GM12878 (cell line): ENCODE data around the gene CSTPP1. TPM values are rescaled to one million over a fixed set of nuclear protein-coding genes. Genes with fewer than 3 reads are reported as not detected.

Experiments
- ATAC-seq: fragments of 200-7000 bp; cut with Tn5 transposase; 3 replicates; pipeline ENCODE4 v1.9.1; 2020; ENCODE audit warnings: mild to moderate bottlenecking, moderate library complexity
- BruUV-seq: library from RNA; stranded (reverse); fragments of 400-500 nt; replicated peaks from 2 replicates; lab custom pipeline; 2021; lab: Mats Ljungman, UMichigan
- CTCF ChIA-PET: fragments of 300-600 bp; sonication (Branson Sonifier 250); formaldehyde crosslinking; extraction: SDS; loops from one replicate; lab custom pipeline; 2021; ENCODE audit warnings: inconsistent platforms; lab: Yijun Ruan, JAX
- POLR2A ChIA-PET: fragments of 350-600 bp; formaldehyde crosslinking; extraction: SDS; loops from one replicate; lab custom pipeline; 2021; ENCODE audit warnings: inconsistent platforms; lab: Charles Lee
- RAD21 ChIA-PET: fragments of 300-600 bp; sonication (Branson Sonifier 250); formaldehyde crosslinking; loops from one replicate; lab custom pipeline; 2023; ENCODE audit warnings: antibody characterized with exemption; ENCODE audit not compliant: unreplicated experiment; lab: Charles Lee
- SMC1A ChIA-PET: fragments of 300-600 bp; sonication (Branson Sonifier 250); formaldehyde crosslinking; loops from one replicate; lab custom pipeline; 2023; ENCODE audit not compliant: unreplicated experiment, uncharacterized antibody; lab: Charles Lee
- DNase-seq: peaks from one replicate; pipeline ENCODE4 v3.0.0-alpha.2; 2011; ENCODE audit warnings: low read depth, low spot score
- FAIRE-seq: peaks from 3 replicates; lab custom pipeline; 2011; peaks lifted over from hg19 to GRCh38; lab: Jason Lieb, UNC
- H2AFZ ChIP-seq: 2 replicates; pipeline ENCODE4 v1.6.0; 2011; ENCODE audit warnings: low read depth, low read length, control low read depth; ENCODE audit not compliant: control insufficient read depth
- H3K27ac ChIP-seq: 2 replicates; pipeline ENCODE4 v1.5.1; 2011; ENCODE audit warnings: control low read depth; ENCODE audit not compliant: control insufficient read depth, insufficient read depth
- H3K27me3 ChIP-seq, 2 experiments: replicated peaks in 1 of 2; 2 replicates each; pipeline versions ENCODE4 v1.6.0 to v1.6.1; 2011; ENCODE audit warnings: low read length in 1 of 2; ENCODE audit not compliant: control insufficient read depth in 2 of 2, insufficient read depth in 2 of 2
- H3K36me3 ChIP-seq, 2 experiments: 2 replicates each; pipeline ENCODE4 v1.5.1; 2011; ENCODE audit warnings: low read length in 1 of 2; ENCODE audit not compliant: control insufficient read depth in 2 of 2, insufficient read depth in 2 of 2
- H3K4me1 ChIP-seq: 2 replicates; pipeline ENCODE4 v1.6.1; 2011; ENCODE audit warnings: mild to moderate bottlenecking, low read length, moderate library complexity, mixed read lengths; ENCODE audit not compliant: control insufficient read depth, insufficient read depth
- H3K4me2 ChIP-seq: 2 replicates; pipeline ENCODE4 v1.6.0; 2011; ENCODE audit warnings: control low read depth; ENCODE audit not compliant: control insufficient read depth, insufficient read depth
- H3K4me3 ChIP-seq: fragments of 200-600 bp; sonication (generic); 2 replicates; pipeline ENCODE4 v1.5.1; 2016
- H3K79me2 ChIP-seq: 2 replicates; pipeline ENCODE4 v1.6.0; 2011; ENCODE audit warnings: low read length; ENCODE audit not compliant: control insufficient read depth, insufficient read depth
- H3K9ac ChIP-seq: 2 replicates; pipeline ENCODE4 v1.8.0; 2011; ENCODE audit warnings: low read length, control low read depth, mixed read lengths; ENCODE audit not compliant: control insufficient read depth, insufficient read depth
- H3K9me3 ChIP-seq: replicated peaks from 3 replicates; pipeline ENCODE4 v1.5.1; 2011; ENCODE audit warnings: mild to moderate bottlenecking, low read length; ENCODE audit not compliant: control insufficient read depth, insufficient read depth
- H4K20me1 ChIP-seq: 2 replicates; pipeline ENCODE4 v1.6.0; 2011; ENCODE audit not compliant: control insufficient read depth, insufficient read depth
- BCL3 ChIP-seq: IDR thresholded peaks from 2 replicates; pipeline ENCODE4 v1.6.1; 2011; ENCODE audit warnings: borderline replicate concordance, low read depth, mild to moderate bottlenecking, moderate library complexity, low read length; ENCODE audit not compliant: insufficient read depth, poor library complexity, severe bottlenecking
- FOXM1 ChIP-seq: IDR thresholded peaks from 2 replicates; pipeline ENCODE4 v1.6.1; 2012; ENCODE audit warnings: low read depth, mild to moderate bottlenecking, inconsistent platforms, low read length, moderate library complexity
- IRF3 ChIP-seq: fragments of 450-650 bp; IDR thresholded peaks from 2 replicates; pipeline ENCODE4 v1.6.1; 2014; ENCODE audit warnings: mild to moderate bottlenecking
- JUNB ChIP-seq: IDR thresholded peaks from 2 replicates; pipeline ENCODE4 v1.6.1; 2016; ENCODE audit warnings: antibody characterized with exemption, mild to moderate bottlenecking
- NFYB ChIP-seq: IDR thresholded peaks from 2 replicates; pipeline ENCODE4 v1.6.1; 2011; ENCODE audit warnings: low read depth, mild to moderate bottlenecking, low read length, improper control_type of control experiment, moderate library complexity; ENCODE audit not compliant: insufficient read depth
- NR2C2 ChIP-seq: IDR thresholded peaks from 2 replicates; pipeline ENCODE4 v1.6.1; 2011; ENCODE audit warnings: borderline replicate concordance, low read depth; ENCODE audit not compliant: control insufficient read depth, insufficient read length
- POLR2AphosphoS5 ChIP-seq: IDR thresholded peaks from 2 replicates; pipeline ENCODE4 v1.6.1; 2011; ENCODE audit warnings: mild to moderate bottlenecking, low read length, inconsistent platforms
- RAD51 ChIP-seq: fragments of 450-650 bp; IDR thresholded peaks from 2 replicates; pipeline ENCODE4 v1.6.1; 2016; ENCODE audit warnings: moderate library complexity, mild to moderate bottlenecking, inconsistent platforms
- SP1 ChIP-seq: IDR thresholded peaks from one replicate; pipeline ENCODE4 v1.6.1; 2011; ENCODE audit warnings: low read depth, low read length
- STAT3 ChIP-seq: IDR thresholded peaks from 2 replicates; pipeline ENCODE4 v1.6.1; 2011; ENCODE audit warnings: low read depth, low read length, improper control_type of control experiment
- TBL1XR1 ChIP-seq: IDR thresholded peaks from 2 replicates; pipeline ENCODE4 v1.6.1; 2012; ENCODE audit warnings: low read depth, low read length, improper control_type of control experiment
- WGBS: methylation state at CpG from one replicate; pipeline ENCODE4 v1.1.6; 2016; ENCODE audit warnings: low lambda C conversion rate; ENCODE audit not compliant: insufficient replicate concordance, insufficient coverage; ENCODE audit errors: missing lambda C conversion rate; 5-methylcytosine and 5-hydroxymethylcytosine counted together
- in situ Hi-C: fragments of 300-500 bp; cut with MboI; formaldehyde crosslinking; loops from 9 replicates; pipeline ENCODE4 v1.14.3; 2018; ENCODE audit warnings: mixed read lengths
- intact Hi-C: fragments of 100-400 bp; cut with micrococcal nuclease; formaldehyde crosslinking; loops from one replicate; pipeline ENCODE4 v1.14.2; 2022; ENCODE audit not compliant: unreplicated experiment
- polyA plus RNA-seq, 11 experiments: library from polyadenylated mRNA; depleted of rRNA in 4 of 11; unstranded in 6 of 11; stranded (reverse) in 5 of 11; fragments of >200 nt; fragmentation: Nextera tagmentation in 4 of 11; fragmentation: Illumina TruSeq in 1 of 11; extraction: Ambion mirVana in 4 of 11; extraction: Trizol in 1 of 11; gene quantifications; 1 replicate in 1 of 11; 2 replicates in 10 of 11; pipeline versions ENCODE4 v1.2.1 to v1.2.3, GENCODE V29; 2011 to 2016; ENCODE audit warnings: inconsistent platforms in 2 of 11, missing spikeins in 2 of 11, low read depth in 1 of 11
- total RNA-seq, 4 experiments: library from RNA; depleted of rRNA in 3 of 4; stranded (reverse); fragments of >200 nt in 3 of 4; fragmentation: Illumina TruSeq in 1 of 4; extraction: Trizol in 1 of 4; gene quantifications; 2 replicates each; pipeline versions ENCODE4 v1.2.1 to v1.2.3, GENCODE V29; 2013 to 2021
- TF ChIP-seq, protein P1 (sequence below): fragments of 450-650 bp; IDR thresholded peaks from 2 replicates; pipeline ENCODE4 v1.6.1; 2016; ENCODE audit warnings: mild to moderate bottlenecking

CSTPP1 gene
- total and polyA plus RNA-seq, 10 of the 15 experiments (the other 5 are each of a cell fraction or from before 2014, with no cell fraction given), result 7.1 to 23.4 (median 17.5) TPM

- intact Hi-C loops, result no loop called here
- no peaks in the 10 kb centered on the region for H3K79me2 ChIP-seq
Measured at GRCh38 chr11:46967962-46968361, 31.4 kb downstream of the CSTPP1 start.

More at GRCh38 chr11:46967962-46968361, 31.4 kb downstream of the CSTPP1 start:
- H4K20me1 ChIP-seq, result no peaks in the 10 kb centered on the region
- SMC1A ChIA-PET, result interaction anchor here (0.6 to 2.1 kb wide), 4 partner anchors 20 to 185 kb away, joined by 3 to 6 read pairs (median 4); no protein-coding TSS in a partner anchor
- H3K27ac ChIP-seq, result no peak overlapping the region
- no peaks in the 10 kb centered on the region for H3K9me3 ChIP-seq
- H3K4me2 ChIP-seq, result no peak overlapping the region
- CTCF ChIA-PET, result interaction anchor here (0.6 to 3.1 kb wide), 2 partner anchors 9 to 185 kb away, joined by 3 to 11 read pairs; no protein-coding TSS in a partner anchor
- no peak overlapping the region for H2AFZ ChIP-seq
- POLR2A ChIA-PET, result interaction anchor here (0.6 to 1.3 kb wide), 2 partner anchors 8 to 442 kb away, joined by 3 to 5 read pairs; no protein-coding TSS in a partner anchor
- TF ChIP-seq, protein P1, sequence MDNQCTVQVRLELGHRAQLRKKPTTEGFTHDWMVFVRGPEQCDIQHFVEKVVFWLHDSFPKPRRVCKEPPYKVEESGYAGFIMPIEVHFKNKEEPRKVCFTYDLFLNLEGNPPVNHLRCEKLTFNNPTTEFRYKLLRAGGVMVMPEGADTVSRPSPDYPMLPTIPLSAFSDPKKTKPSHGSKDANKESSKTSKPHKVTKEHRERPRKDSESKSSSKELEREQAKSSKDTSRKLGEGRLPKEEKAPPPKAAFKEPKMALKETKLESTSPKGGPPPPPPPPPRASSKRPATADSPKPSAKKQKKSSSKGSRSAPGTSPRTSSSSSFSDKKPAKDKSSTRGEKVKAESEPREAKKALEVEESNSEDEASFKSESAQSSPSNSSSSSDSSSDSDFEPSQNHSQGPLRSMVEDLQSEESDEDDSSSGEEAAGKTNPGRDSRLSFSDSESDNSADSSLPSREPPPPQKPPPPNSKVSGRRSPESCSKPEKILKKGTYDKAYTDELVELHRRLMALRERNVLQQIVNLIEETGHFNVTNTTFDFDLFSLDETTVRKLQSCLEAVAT, result no peak
- TF ChIP-seq STAT3 (no peak), POLR2AphosphoS5 (no peak), RAD51 (no peak), BCL3 (no peak), NFYB (no peak), NR2C2 (no peak), TBL1XR1 (no peak), JUNB (no peak), IRF3 (no peak), FOXM1 (no peak), SP1 (no peak)
- ATAC-seq (no peak), DNase-seq (no peak), FAIRE-seq (no peak)
- WGBS, result 100% methylated on average over 2 of the region's 2 CpGs
- RAD21 ChIA-PET, result interaction anchor here (0.6 to 1.3 kb wide), 2 partner anchors 16 to 395 kb away, joined by 3 read pairs; no protein-coding TSS in a partner anchor
- no peak overlapping the region for H3K9ac ChIP-seq
- no peaks in the 10 kb centered on the region for H3K36me3 ChIP-seq
- H3K4me3 ChIP-seq, result no peak overlapping the region
- BruUV-seq, result no TSS peak
- in situ Hi-C loops, result no loop called here
- no peaks in the 10 kb centered on the region for H3K27me3 ChIP-seq
- H3K4me1 ChIP-seq, result no peaks in the 10 kb centered on the region
